RWPE1 (cell line): ENCODE measurements around the gene DECR2.

ENCODE experiments used
- CTCF ChIA-PET: fragments of 350-600 bp; sonication (Branson Sonifier 250); formaldehyde crosslinking; extraction: SDS; loops from one replicate; lab custom pipeline; 2021; lab: Yijun Ruan, JAX
- POLR2A ChIA-PET: fragments of 400-600 bp; formaldehyde crosslinking; extraction: SDS; loops from one replicate; lab custom pipeline; 2020; ENCODE audit warnings: antibody characterized with exemption; ENCODE audit not compliant: low non-redundant PET; lab: Yijun Ruan, JAX
- DNase-seq: peaks from one replicate; pipeline ENCODE4 v3.0.0; 2012; ENCODE audit warnings: low spot score
- H3K27ac ChIP-seq: fragments of 450-650 bp; 2 replicates; pipeline ENCODE4 v1.5.1; 2017
- TF ChIP-seq, protein P1 (sequence below): fragments of 450-650 bp; conservative IDR thresholded peaks from 2 replicates; pipeline ENCODE4 v1.5.1; 2017; ENCODE audit warnings: low read depth, mild to moderate bottlenecking

DECR2 gene, protein sequence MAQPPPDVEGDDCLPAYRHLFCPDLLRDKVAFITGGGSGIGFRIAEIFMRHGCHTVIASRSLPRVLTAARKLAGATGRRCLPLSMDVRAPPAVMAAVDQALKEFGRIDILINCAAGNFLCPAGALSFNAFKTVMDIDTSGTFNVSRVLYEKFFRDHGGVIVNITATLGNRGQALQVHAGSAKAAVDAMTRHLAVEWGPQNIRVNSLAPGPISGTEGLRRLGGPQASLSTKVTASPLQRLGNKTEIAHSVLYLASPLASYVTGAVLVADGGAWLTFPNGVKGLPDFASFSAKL

GRCh38 chr16:401468-402348 lies at the start of gene DECR2:
Gene DECR2 (plus strand): TSS chr16:401885. CDS start chr16:401964, 79 bp downstream.
- peak within 1 kb of the TSS; percentile 89 for H3K27ac ChIP-seq
- CTCF ChIA-PET: interaction anchor here (0.5 to 0.9 kb wide), 4 partner anchors 16 to 80 kb away, joined by 3 to 5 read pairs (median 3); no protein-coding TSS in a partner anchor
- TF ChIP-seq, protein P1, sequence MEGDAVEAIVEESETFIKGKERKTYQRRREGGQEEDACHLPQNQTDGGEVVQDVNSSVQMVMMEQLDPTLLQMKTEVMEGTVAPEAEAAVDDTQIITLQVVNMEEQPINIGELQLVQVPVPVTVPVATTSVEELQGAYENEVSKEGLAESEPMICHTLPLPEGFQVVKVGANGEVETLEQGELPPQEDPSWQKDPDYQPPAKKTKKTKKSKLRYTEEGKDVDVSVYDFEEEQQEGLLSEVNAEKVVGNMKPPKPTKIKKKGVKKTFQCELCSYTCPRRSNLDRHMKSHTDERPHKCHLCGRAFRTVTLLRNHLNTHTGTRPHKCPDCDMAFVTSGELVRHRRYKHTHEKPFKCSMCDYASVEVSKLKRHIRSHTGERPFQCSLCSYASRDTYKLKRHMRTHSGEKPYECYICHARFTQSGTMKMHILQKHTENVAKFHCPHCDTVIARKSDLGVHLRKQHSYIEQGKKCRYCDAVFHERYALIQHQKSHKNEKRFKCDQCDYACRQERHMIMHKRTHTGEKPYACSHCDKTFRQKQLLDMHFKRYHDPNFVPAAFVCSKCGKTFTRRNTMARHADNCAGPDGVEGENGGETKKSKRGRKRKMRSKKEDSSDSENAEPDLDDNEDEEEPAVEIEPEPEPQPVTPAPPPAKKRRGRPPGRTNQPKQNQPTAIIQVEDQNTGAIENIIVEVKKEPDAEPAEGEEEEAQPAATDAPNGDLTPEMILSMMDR: peak; percentile 73
- DNase-seq: peak; percentile 95
- POLR2A ChIA-PET: interaction anchor here (0.6 to 1.1 kb wide), 3 partner anchors 8 to 23 kb away, joined by 3 to 6 read pairs (median 6); partner anchors contain the start of gene PGAP6

- TF ChIP-seq, protein P1: peak; percentile 79
- CTCF ChIA-PET: interaction anchor here (0.6 to 2.0 kb wide), 4 partner anchors 9 to 50 kb away, joined by 3 to 4 read pairs (median 4); no protein-coding TSS in a partner anchor
- peak within 1 kb of the TSS; percentile 94 for H3K27ac ChIP-seq
- POLR2A ChIA-PET: interaction anchor here (0.7 kb wide), 1 partner anchor 152 kb away, joined by 3 read pairs; no protein-coding TSS in a partner anchor
- DNase-seq: peak; percentile 83
These were observed 48.9 kb upstream of the DECR2 start, which contains the start of gene AXIN1 for GRCh38 chr16:352547-353403. Gene AXIN1 (minus strand): TSS chr16:352723. CDS start chr16:347025, 5,698 bp downstream.

DNA sequence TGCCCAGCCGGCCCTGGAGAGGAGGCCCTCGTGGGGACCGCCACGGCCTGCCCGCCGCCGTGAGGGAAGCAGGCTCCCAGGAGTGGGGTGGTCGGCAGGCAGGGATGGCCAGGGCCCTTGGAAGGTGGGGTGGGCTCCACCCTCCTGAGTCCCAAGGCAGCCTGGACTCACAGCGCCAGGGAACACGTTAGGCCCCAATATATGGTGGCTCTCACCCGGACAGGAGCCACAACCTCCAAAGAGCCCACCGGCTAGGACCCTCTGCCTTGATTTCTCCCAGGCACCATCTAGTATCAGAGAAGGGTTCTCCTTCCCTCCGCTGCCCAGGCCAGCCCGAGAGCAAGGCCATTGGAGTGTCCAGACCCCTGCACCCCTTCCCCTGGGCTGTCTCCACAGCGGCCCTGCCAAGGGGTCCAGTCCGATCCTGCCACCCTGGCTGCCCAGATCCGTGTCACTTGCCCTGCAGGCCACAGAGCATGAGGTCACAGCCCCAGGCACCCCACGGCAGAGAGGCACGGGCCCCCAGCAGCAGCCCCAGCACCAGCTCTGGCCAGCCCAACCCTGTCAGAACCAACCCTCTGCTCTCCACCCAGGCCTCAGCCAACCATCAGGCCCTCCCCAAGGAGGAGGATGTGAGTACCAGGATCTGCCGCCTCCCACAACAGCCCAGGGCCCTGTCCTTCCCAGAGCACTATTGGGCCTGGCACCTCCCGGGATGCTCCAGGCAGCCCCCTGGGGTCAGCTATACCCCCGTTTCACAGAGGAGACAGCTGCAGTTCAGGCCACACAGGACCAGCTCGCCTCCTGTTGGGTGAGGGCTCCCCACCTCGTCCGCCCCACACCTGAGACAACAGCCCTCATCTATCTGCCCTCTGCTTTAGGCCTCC lies 48.0 kb upstream of the DECR2 start:
- no peak for DNase-seq
- ChIA-PET CTCF (interaction anchor here (0.7 to 2.0 kb wide), 2 partner anchors 8 to 189 kb away, joined by 3 to 4 read pairs; no protein-coding TSS in a partner anchor), POLR2A (interaction anchor here (0.5 to 0.6 kb wide), 3 partner anchors 88 to 1100 kb away, joined by 3 to 7 read pairs (median 3); no protein-coding TSS in a partner anchor)
- peak overlapping the region; percentile 94 for H3K27ac ChIP-seq
- TF ChIP-seq, protein P1: no peak

DNA sequence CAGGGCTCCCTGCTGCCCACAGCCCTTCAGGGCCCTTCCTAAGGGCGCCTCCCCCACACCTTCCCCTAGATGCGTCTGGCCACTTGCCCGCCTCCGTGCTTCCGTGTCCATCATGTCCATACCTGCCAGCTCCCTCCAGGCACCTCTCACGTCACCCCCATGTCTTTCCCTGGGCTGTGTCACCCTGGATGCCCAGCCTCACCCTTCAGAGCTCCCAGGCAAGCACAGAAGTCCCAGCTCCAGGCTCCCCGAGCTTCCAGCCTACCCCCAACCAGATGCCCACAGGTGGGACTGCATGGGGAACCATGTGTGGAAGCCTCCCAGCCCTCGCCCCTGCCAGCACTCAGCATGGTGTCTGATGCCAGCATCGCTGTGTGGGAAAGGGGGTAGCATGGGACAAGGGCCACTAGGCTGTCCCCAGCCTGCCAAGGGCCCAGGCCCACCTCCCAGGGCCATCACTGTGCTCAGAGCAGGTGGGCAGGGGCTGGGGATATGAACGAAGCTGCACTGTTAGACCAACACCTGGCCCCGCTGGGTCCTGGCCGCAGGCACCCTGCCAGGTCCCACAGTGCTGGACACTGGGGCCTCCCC lies 47.3 kb upstream of the DECR2 start:
- ChIA-PET CTCF (interaction anchor here (0.7 to 2.0 kb wide), 2 partner anchors 7 to 189 kb away, joined by 3 to 4 read pairs; no protein-coding TSS in a partner anchor), POLR2A (interaction anchor here (0.5 kb wide), 2 partner anchors 89 to 238 kb away, joined by 3 read pairs; no protein-coding TSS in a partner anchor)
- H3K27ac ChIP-seq: peak overlapping the region; percentile 94
- DNase-seq: peak; percentile 69
- TF ChIP-seq, protein P1: no peak

GRCh38 chr16:354971-355461 lies 46.7 kb upstream of the DECR2 start:
- ChIA-PET POLR2A (no interaction called here), CTCF (no interaction called here)
- TF ChIP-seq, protein P1: no peak
- DNase-seq: no peak
- peak overlapping the region; percentile 94 for H3K27ac ChIP-seq
